Progenitor cell of endocrine pancreas (in vitro differentiated cells): ENCODE data around the gene AMMECR1. TPM values are rescaled to one million over a fixed set of nuclear protein-coding genes. Genes with fewer than 3 reads are reported as not detected.

Experiments used
- DNase-seq: peaks from one replicate; pipeline ENCODE4 v3.0.0; 2021; ENCODE audit warnings: low spot score; ENCODE audit not compliant: unreplicated experiment
- H3K27ac Mint-ChIP-seq: 2 replicates; pipeline ENCODE4 v1.8.0; 2021; ENCODE audit warnings: mild to moderate bottlenecking, moderate library complexity, mixed read lengths
- H3K27me3 Mint-ChIP-seq: 2 replicates; pipeline ENCODE4 v1.8.0; 2021; ENCODE audit warnings: mixed read lengths
- H3K36me3 Mint-ChIP-seq: 2 replicates; pipeline ENCODE4 v1.8.0; 2022; ENCODE audit warnings: mixed read lengths; ENCODE audit not compliant: insufficient read depth
- H3K4me1 Mint-ChIP-seq: 2 replicates; pipeline ENCODE4 v1.8.0; 2021; ENCODE audit warnings: low read depth, mixed read lengths
- H3K4me3 Mint-ChIP-seq: 2 replicates; pipeline ENCODE4 v1.8.0; 2021; ENCODE audit warnings: low read depth, mild to moderate bottlenecking, moderate library complexity, mixed read lengths
- H3K9me3 Mint-ChIP-seq: 2 replicates; pipeline ENCODE4 v1.8.0; 2021; ENCODE audit warnings: low read depth, mixed read lengths
- total RNA-seq: library from RNA; stranded (reverse); gene quantifications from 2 replicates; pipeline ENCODE4 v1.2.1, GENCODE V29; 2021
- TF ChIP-seq, protein P1 (sequence below): fragments of 200-600 bp; sonication (generic); IDR thresholded peaks from one replicate; pipeline ENCODE4 v1.5.0; 2021; ENCODE audit warnings: antibody characterized with exemption, mild to moderate bottlenecking; ENCODE audit not compliant: unreplicated experiment

AMMECR1 gene
- total RNA-seq, 1 donor from 2014 or later, result 27.8 TPM

DNA sequence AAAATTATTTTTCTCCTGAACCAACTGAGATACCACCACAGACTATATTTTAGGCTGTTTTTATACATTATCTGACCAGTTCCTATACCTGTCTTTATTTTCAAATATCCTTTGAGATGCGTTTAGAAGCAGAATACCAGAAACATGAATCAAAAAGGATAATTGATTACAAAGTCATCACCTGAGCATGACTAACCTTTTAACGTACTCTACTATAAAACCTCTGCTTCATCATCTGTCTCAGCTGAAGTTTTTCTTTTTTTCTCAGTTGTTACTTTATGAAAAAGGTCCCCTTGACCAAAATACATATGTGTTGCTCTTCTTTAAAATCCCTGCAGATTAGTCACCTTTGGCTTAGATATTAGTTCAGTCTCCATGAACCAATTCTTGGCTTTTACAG lies 109.8 kb downstream of the AMMECR1 start:
- TF ChIP-seq, protein P1, sequence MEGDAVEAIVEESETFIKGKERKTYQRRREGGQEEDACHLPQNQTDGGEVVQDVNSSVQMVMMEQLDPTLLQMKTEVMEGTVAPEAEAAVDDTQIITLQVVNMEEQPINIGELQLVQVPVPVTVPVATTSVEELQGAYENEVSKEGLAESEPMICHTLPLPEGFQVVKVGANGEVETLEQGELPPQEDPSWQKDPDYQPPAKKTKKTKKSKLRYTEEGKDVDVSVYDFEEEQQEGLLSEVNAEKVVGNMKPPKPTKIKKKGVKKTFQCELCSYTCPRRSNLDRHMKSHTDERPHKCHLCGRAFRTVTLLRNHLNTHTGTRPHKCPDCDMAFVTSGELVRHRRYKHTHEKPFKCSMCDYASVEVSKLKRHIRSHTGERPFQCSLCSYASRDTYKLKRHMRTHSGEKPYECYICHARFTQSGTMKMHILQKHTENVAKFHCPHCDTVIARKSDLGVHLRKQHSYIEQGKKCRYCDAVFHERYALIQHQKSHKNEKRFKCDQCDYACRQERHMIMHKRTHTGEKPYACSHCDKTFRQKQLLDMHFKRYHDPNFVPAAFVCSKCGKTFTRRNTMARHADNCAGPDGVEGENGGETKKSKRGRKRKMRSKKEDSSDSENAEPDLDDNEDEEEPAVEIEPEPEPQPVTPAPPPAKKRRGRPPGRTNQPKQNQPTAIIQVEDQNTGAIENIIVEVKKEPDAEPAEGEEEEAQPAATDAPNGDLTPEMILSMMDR, result no peak
- Mint-ChIP-seq H3K9me3 (no peaks in the 10 kb centered on the region), H3K36me3 (peaks cover 2% of the 10 kb centered on the region), H3K4me1 (peaks cover 14% of the 10 kb centered on the region), H3K27ac (no peak overlapping the region), H3K27me3 (no peaks in the 10 kb centered on the region), H3K4me3 (no peak overlapping the region)
- no peak for DNase-seq

- H3K27me3 Mint-ChIP-seq, result no peaks in the 10 kb centered on the region
- peaks cover under 1% of the 10 kb centered on the region for H3K4me1 Mint-ChIP-seq
- no peaks in the 10 kb centered on the region for H3K9me3 Mint-ChIP-seq
- no peak for DNase-seq
- H3K27ac Mint-ChIP-seq, result no peak overlapping the region
- TF ChIP-seq, protein P1, result no peak
- H3K4me3 Mint-ChIP-seq, result no peak overlapping the region
- H3K36me3 Mint-ChIP-seq, result peaks cover 2% of the 10 kb centered on the region
Observed at GRCh38 chrX:110204986-110205385, 112.9 kb downstream of the AMMECR1 start.

DNA sequence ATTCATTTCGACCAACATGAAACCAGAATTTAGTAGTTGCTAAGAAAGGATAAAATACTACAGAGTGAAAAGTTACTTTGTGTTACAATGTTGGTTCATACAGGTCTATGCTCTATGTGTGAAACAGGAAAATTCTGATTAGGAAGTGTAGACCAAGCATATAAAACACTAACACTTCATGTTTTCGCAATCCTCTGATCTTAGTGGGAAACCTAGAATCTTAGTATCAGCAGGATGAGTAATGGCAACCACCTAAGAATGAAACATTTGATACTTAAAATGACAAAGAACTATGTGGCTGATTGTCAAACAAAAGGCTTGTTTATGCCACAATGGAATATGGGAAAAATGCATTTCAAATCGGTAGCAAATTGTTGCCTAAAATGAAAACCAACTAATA lies 116.1 kb downstream of the AMMECR1 start:
- TF ChIP-seq, protein P1, result no peak
- H3K36me3 Mint-ChIP-seq, result no peaks in the 10 kb centered on the region
- no peak overlapping the region for H3K27ac Mint-ChIP-seq
- no peaks in the 10 kb centered on the region for H3K9me3 Mint-ChIP-seq
- no peak overlapping the region for H3K4me3 Mint-ChIP-seq
- no peak for DNase-seq
- H3K27me3 Mint-ChIP-seq, result no peaks in the 10 kb centered on the region
- no peaks in the 10 kb centered on the region for H3K4me1 Mint-ChIP-seq

- peak overlapping the region; percentile 67 for H3K27ac Mint-ChIP-seq
- no peak overlapping the region for H3K4me3 Mint-ChIP-seq
- no peaks in the 10 kb centered on the region for H3K27me3 Mint-ChIP-seq
- TF ChIP-seq, protein P1, result no peak
- DNase-seq, result no peak
- peaks cover 1% of the 10 kb centered on the region for H3K36me3 Mint-ChIP-seq
- no peaks in the 10 kb centered on the region for H3K9me3 Mint-ChIP-seq
- no peaks in the 10 kb centered on the region for H3K4me1 Mint-ChIP-seq
Observed at GRCh38 chrX:110194977-110195376, 122.9 kb downstream of the AMMECR1 start.

GRCh38 chrX:110192516-110192915 lies 125.4 kb downstream of the AMMECR1 start:
- TF ChIP-seq, protein P1, result no peak
- no peak for DNase-seq
- Mint-ChIP-seq H3K36me3 (peaks cover 3% of the 10 kb centered on the region), H3K27me3 (no peaks in the 10 kb centered on the region), H3K9me3 (no peaks in the 10 kb centered on the region), H3K4me3 (no peak overlapping the region), H3K27ac (no peak overlapping the region), H3K4me1 (no peaks in the 10 kb centered on the region)
